GM18867 (cell line): ENCODE results near the gene SLC1A2.

ENCODE experiments used
- ATAC-seq: cut with Tn5 transposase; IDR thresholded peaks from one replicate; pipeline ENCODE4 v1.9.1; 2021; ENCODE audit warnings: mild to moderate bottlenecking, moderate library complexity; ENCODE audit not compliant: unreplicated experiment

Gene SLC1A2

DNA sequence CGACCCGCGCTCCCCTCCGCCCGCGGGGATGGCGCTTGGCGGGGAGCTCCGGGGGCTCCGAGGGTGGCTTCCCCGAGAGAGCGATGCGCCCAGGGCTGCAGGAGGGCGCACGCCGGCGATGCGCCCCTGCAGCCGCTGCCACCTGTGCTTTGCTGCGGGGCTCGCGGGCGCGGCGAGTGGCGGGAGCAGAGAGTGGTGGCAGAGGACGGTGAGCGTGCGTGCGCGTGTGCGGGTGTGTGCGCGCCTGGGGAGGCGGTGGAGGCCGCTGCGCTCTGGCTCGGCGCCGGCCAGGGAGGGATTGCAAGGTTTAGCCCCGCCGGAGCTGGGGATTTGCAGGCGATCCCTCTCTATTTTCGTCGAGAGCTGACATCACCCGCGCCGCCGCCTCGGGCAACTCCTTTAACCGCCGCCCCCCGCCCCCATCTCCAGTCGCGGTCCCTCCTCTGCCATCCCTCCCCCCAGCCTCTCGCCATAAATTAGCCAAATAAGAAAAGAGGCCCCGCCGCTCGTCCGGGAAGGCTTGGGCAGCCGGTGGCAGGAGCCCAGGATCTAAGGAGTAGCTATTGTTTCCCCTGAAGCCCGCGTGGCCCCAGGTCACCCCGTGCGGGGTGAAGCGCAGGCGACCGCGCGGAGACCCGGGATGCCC, at the start of gene SLC1A2:
TSS of gene SLC1A2 (minus strand) at position 375 of the 646 bp plus-strand sequence. CDS start 592 bp downstream, outside the sequence.
- no peak for ATAC-seq

DNA sequence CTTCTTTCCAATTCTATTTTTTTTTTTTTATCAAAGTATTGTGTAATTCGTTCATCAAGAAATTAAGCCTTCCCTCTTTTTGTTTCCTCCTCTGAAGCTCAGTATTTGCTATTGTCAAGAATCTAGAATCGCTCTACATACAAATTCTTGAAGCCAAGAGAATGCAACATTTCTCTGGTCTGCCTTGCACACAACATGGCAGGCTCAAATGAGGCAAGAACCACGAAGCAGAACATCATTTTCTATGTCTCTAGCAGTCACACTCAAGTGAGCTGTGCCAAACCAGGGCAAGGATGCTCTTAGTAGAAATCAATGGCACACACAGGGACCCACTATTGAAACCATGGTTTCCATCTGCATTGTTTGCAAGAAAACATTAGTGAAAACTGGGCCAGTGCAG, 46.7 kb upstream of the SLC1A2 start:
- ATAC-seq, result no peak

DNA sequence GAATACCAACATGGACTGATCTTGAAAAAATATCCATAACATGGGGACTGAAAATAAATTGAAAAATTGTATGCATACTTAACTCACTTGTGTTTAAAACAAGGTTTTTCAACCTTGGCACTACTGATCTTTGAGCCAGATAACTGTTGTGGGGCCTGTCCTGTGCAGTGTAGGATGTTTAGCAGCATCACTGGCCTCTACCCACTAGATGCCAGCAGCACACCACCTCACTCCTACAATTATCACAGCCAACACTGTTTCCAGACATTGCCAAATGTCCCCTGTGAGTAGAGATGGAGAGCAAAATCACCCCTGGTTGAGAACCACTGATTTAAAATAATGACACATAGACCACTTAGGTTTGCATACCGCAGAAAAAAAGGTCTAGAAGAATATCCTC, 45.0 kb upstream of the SLC1A2 start:
- ATAC-seq, result no peak

DNA sequence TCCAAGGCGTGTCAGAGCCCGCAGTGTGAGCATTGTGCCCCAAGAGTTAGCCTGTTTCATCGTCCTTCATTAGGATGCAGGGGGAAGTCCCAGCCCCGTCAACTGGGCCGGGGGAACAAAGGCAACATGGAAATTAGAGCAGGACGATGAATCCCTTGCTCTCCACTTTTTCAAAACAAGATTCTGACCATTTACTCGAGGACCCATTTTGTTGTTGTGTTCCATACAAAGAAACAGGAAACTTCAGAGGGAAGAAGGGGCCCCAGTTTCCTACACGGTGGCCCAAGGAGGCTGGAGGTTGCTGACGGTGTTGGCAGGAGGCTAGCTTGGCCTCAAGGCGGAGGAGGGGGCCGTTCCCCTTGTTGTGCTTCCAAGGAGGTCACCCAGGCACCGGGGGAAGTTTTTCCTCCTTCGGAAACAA, 44.0 kb upstream of the SLC1A2 start:
- ATAC-seq, result no peak

DNA sequence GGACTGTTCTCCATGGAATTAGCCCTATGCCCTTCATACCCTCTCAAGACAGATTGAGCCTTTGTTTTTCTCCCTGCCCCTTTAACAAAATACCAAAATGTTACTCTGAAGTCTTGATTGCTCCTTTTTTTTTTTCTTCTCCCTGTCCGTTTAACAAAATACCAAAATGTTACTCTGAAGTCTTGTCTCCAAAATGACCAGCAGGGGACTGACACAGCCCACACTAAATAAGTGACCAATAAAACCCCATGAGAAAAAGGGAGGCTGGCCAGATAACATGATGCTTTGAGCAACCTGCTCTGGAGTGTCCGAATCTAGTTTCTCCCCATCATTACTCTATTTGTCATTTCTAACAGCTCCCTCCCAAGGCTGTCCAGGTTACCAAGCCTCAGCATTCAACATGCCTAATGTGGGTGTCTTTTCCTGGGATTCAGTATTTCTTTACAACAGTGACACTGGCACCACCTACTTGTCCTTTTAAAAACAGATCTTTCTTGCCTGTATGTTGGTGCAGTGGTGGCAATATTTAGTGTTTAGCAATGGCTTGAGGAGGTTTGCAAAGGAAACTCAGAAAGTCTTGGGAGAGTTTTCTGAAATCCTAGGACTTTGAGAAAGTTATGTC, 42.7 kb upstream of the SLC1A2 start:
- no peak for ATAC-seq

DNA sequence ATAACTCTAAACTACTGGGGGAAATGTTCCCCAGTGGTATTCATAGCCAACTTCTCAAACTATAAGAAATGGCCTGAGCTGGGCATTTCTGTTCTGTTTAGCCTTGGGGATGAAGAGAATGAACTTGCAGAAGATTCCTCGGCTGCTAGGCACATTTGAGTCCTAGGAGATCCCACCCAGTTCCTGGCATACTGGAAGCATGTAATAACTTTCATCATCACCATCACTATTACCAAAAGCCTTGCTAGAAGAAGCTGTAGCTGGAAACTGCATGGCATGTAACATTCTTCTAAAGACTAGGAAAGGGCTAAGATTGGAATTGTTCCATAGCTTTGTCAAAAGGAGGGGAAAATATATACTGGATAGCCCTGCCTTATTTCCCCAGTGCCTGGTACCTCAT, 40.1 kb upstream of the SLC1A2 start:
- ATAC-seq, result no peak

DNA sequence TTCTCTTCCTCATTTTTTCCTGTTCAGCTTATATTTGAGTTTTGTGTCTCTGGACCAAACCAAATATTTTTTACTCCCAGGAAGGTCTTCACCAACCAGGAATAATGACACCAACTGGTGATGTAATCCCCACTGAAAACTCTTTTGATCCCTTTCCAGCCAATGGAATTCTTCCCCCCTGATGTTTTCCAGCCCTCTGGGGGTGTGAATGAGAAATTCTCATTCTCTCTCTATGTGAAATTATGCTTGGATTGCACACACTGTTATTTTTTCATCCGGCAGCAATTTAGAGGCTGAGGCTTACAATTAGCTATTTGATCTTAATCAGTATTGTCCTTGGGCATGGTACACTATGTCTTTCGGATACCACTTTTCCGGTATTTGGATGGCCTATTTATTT, 39.5 kb upstream of the SLC1A2 start:
- no peak for ATAC-seq

DNA sequence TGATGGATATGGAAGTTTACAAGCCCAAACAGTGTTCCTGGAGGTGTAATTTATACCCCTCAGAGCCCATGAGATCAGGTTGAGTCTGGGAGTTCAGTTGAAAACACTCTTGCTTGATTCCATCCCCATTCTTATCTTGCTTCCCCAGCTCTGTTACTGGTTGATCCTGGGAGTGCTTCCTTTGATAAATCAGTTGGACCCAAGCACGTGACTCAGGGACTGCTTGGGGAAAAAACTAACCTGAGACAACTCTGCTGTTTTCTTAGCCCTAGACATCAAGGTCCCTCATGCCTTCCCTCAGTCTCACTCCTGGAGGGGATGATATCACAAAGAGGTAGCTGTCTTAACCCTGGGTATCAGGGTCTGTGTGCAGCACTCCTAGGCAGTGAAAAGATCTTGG, 35.0 kb upstream of the SLC1A2 start:
- no peak for ATAC-seq

DNA sequence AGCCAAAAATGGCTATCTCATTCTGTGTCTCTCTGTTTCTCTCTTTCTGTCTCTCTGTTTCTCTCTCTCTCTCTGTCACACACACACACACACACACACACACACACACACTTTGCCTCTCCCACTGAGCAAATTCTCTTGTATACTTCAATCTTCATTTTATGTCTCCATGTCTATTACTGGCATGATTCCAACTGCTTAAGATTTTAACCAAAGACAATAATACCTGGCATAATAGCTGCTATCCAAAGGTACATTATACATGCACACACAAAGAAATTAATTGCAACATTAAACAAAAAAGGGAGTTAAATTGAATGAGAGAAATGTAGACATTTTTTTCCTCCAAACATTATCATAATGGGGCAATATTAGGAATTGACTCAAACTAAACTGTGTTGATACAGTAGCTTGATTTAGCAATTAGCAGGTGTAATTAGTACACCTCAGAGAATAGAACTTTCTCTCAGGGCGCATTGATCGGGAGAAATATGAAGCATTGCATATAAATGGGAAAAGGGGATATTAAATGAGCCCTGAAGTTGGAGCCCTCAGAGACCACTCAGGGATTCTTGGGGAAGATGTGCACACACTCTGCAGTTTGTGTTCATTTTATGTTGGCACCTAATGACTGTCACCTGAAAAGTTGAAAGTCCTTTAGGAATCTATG, 17.4 kb upstream of the SLC1A2 start:
- no peak for ATAC-seq

DNA sequence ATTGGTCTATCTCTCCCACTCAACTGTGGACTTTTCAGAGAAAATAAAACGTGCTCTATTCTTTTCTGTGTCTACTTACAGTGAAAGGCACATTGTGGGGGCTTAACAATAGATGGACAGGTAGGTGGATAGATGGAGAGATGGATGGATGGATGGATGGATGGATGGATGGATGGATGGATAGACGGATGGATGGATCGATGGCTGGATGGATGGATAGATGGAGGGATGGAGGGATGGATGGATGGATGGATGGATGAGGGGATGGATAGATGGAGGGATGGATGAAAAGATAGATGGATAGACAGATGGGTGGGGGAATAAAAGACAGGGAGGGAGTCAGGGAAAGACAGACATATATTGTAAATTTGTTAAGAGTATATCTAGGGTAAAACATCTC, 14.2 kb upstream of the SLC1A2 start:
- no peak for ATAC-seq

DNA sequence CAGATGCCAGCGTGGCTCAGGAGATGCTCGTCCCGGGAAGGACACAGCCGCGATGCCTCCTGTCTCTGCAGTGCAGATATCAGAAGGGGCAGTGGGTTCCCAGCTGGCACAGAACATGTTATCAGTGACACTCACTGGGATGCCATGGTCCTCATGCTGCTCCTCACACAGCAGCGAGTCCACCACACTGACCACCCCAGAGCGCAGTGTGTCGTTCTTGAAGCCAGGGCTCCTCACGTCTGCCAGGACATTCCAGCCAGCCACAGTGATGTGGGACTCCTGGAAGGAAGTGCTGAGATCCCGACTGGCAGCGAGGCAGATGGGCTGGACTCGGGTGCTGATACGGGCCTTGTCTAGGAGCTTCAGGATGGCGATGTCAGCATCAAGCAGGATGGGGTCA, 13.1 kb upstream of the SLC1A2 start:
- no peak for ATAC-seq

DNA sequence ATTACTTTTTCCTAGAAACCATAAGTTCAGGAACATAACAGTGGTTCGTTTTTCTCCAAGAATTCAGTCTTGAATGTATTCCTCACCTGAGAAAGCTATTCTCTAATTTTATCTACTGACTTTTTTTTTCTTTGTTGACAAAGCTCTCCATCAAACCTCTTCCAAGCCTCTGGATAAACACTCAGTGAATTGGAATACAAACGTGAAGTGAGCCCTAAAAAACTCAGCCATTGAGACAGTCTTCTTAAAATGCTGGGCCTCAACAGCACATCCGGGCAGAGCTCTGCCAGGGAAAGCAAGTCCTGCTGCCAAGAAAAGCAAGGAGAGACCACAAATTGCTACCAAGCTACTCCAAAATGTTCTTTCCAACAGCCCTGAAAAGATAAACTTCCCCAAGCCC, 7.7 kb upstream of the SLC1A2 start:
- no peak for ATAC-seq

DNA sequence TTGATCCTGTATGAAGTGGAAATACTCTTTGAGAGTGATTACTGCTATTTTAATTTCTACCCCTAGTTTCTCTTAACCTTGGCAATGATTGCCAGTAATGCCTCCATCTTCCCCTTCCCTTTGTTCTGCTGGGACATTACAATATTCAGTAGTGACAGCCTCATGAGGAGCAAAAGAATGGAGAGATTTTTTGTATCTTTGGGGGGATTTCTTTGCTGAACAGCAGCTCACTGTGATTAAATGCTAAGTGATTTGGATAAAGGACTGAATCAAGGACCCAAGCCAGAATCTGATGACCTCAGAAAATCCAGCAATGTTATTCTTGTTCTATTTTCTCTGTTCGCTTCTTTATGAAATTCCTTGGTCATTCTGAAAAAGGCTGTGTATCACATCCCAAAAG, 7.0 kb upstream of the SLC1A2 start:
- no peak for ATAC-seq

DNA sequence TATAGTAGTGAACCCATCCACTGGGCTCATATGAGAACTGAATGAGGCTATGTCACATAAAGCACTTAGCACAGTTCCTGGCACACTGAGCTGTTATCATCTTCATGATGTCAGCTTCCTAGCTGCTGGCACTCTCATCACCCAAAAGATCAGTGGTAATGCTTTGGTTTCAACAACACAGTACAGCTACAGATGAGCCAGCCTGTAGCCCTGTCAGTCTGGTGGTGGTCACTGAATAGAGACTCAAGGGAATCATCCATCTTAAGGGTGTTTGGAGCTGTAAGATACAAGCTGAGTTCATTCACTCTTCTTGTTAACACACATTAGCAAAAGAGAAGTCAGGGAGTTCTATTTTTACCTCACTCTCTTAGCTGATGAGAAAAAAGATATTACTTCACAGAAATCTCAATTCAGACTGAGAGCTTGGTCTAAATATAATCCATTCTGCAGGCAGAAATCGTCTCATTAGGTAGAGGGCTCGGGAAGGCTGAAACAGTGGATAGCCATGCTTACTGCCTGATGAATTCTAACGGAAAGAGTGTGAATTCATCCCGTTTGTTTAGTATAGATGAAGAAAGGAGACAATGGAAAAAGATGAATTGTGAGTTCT, 6.3 kb upstream of the SLC1A2 start:
- ATAC-seq, result no peak

DNA sequence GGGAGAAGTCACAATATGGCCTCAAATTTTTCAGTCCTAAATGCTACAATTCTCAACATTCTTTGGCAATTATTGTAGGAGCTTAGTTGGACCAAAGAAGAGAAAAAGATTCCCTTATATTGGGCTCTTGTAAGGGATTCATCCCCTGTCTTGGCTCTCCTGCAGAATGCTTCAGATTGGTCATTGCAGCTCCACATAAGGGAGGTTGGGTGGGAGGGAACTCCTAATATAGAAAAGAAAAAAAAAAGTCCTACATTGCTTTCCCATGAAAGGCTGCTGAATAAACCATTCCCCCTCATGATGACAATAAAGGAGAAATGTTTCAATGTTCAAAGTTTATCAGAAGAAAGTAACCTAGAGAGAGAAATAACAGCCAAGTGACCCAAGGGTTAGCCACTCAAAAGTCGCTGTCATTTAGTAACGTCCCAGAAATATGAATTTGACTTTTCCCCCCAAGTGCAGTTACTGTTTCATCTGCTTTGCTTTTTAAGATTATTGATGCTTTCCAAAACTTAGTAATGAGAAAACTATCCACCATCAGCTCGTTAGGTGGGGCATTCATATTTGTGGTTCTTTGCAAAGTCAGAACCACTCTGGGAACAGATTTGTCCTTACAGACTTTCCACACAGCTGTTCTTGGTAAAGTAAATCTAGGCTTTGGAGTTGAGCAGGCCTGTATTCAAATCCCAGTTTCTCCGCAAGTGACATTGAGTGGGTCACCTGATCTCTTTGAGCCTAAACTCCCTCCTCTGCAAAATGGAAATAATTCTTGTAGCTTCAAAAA, 5.0 kb upstream of the SLC1A2 start:
- ATAC-seq, result no peak

DNA sequence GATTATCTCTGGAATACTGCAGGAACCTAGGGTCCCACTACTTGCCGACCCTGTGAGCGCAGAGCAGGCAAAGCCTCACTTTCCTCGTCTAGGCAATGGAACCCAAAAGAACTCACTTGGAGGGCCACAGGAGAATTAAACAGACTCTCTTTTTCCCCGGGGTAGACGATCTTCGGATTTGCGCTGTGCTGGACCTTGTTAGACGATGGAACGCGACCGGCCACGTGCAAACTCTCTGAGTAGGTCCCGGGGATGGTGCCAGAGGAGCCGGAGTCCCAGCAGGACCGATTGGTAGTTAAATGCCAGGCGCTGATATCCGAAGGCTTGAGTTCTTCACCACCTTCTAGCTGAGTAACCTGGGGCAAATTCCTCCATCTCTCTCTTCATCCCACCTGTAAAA, 1.0 kb upstream of the SLC1A2 start:
- ATAC-seq, result no peak

DNA sequence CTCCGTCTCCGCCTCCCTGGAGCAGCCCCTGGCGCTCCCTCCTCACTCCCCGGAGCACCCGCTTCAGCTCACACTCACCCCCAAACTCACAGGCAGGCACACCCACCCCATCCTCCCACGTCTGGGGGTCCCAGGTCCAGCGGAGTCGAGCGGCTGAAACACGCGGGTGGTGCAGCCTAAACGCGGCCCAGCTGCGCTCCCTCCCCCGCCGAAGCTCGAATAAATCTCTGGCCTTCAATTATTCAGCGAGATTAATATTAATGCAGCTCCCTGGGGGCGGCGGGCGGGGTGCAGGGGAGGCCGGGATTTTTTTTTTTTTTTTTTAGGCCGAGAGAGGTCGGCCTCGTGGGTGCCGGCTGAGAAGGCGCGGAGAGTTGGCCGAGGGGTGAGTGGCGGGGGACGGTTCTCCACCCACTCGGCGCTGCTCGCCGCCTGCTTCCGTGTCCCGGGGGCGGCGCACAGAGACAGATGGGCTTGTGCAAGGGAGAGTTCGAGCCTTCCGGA, 524 bp upstream of the SLC1A2 start:
- no peak for ATAC-seq

DNA sequence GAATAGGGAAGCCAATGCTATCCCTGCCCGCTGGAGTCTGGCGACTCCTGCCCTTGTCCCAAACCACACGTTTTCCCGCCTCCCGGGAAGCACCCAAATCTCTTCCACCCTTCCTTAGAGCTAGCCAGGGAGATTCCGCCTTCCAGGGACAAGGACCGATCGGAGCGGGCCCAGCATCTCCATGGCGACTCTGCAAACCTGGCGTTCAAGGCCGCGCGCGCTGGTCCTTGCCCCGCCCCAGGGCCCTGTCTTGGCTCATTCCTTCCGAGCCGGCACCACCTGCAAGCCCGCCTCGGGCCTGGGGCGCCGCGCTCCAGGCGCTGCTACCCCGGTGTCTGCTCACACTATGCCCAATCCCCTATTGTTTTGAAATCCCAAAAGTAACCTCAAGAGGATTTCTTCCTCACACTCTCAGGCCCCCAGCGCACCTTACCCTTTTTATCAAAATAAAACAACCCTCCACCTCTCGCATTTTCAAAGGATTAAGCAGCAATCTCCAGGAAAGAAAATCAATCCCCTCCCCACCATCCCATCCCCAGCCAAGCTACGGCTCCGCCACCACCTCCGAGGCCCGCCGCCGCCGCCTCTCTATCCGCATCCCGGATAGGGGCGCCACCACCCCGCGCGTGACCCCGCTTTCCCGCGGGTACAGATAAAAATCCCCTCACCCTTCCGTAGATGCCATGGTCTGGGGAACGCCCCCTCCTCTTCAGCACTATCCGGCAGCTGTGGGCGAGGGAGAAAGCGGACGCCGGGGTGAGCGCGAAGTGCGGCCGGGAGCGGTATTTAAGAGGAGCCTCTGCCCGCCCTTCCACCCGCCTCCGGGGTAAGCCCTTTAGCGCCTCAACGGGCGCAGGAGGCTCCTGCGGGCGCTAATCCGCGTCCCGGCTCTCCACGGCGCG, 825 bp downstream of the SLC1A2 start:
- ATAC-seq, result no peak

DNA sequence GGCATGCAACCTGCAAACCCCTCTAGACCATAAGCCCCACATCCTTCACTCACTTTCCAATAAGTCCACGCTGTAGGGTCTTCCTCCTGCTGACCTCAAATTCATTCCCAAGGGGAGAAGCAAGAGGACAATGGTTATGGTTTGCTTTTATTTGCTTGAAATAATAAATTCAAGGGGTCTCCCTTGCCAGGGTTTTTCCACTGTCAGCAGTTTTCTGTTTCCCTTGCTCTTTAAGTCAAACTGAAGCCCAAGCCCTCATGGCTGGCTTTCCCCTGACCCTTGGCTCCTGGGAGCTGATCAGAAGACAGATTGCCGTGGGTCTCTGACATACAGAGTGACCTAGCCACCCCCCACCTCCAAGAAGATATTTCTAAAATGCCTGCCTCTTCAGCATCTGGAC, 3.9 kb downstream of the SLC1A2 start:
- ATAC-seq, result no peak

DNA sequence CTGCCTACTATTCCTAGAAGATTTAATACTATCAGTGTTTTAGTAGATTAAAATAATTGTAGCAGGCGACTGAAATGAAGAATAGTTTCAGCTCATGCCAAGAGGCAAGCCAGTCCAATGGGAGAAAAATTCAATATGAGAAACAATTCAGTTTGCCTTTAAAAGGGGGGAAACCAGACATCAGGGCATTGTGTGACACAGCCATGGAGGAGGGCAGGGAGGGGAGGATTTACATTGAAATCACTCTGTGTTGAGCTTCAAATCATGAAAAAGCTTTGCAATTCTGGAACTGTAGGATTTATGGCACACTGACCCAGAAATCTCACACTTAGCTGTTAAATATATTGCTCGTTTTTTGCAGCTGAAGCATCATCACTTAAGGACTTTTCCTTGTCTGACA, 4.6 kb downstream of the SLC1A2 start:
- ATAC-seq, result no peak
